GM23248 (cell line): ENCODE measurements around the gene HSPB7. TPM values are rescaled to one million over a fixed set of nuclear protein-coding genes. Genes with fewer than 3 reads are reported as not detected.

Source experiments
- DNase-seq: peaks from one replicate; pipeline ENCODE4 v3.0.0-alpha.2; 2015
- H2AFZ ChIP-seq: fragments of 200-600 bp; sonication (generic); 2 replicates; pipeline ENCODE4 v1.6.1; 2016; ENCODE audit warnings: antibody characterized with exemption
- H3F3A ChIP-seq: fragments of 200-600 bp; sonication (generic); 2 replicates; pipeline ENCODE4 v1.6.1; 2016; ENCODE audit warnings: mild to moderate bottlenecking, antibody characterized with exemption, mixed run types; ENCODE audit not compliant: insufficient read depth
- H3K27ac ChIP-seq: fragments of 200-600 bp; sonication (generic); 2 replicates; pipeline ENCODE4 v1.5.1; 2016; ENCODE audit warnings: mild to moderate bottlenecking
- H3K27me3 ChIP-seq: fragments of 200-600 bp; sonication (generic); replicated peaks from 2 replicates; pipeline ENCODE4 v1.6.1; 2016; ENCODE audit warnings: mild to moderate bottlenecking; ENCODE audit not compliant: insufficient read depth
- H3K36me3 ChIP-seq: fragments of 200-600 bp; sonication (generic); 2 replicates; pipeline ENCODE4 v1.6.1; 2016; ENCODE audit warnings: low read depth, mild to moderate bottlenecking
- H3K4me1 ChIP-seq: fragments of 200-600 bp; sonication (generic); 2 replicates; pipeline ENCODE4 v1.6.1; 2016; ENCODE audit warnings: mild to moderate bottlenecking; ENCODE audit not compliant: insufficient read depth
- H3K4me2 ChIP-seq: fragments of 200-600 bp; sonication (generic); one replicate; pipeline ENCODE4 v1.6.1; 2016; ENCODE audit warnings: mild to moderate bottlenecking; ENCODE audit not compliant: unreplicated experiment
- H3K4me3 ChIP-seq: fragments of 200-600 bp; sonication (generic); 2 replicates; pipeline ENCODE4 v1.5.1; 2016; ENCODE audit warnings: mild to moderate bottlenecking
- H3K79me2 ChIP-seq: fragments of 200-600 bp; sonication (generic); 2 replicates; pipeline ENCODE4 v1.6.1; 2016; ENCODE audit warnings: mild to moderate bottlenecking; ENCODE audit not compliant: insufficient read depth
- H3K9ac ChIP-seq: fragments of 200-600 bp; sonication (generic); 2 replicates; pipeline ENCODE4 v1.6.1; 2016; ENCODE audit warnings: mild to moderate bottlenecking
- H3K9me2 ChIP-seq: fragments of 200-600 bp; sonication (generic); 2 replicates; pipeline ENCODE4 v1.6.1; 2016; ENCODE audit warnings: mixed run types, mild to moderate bottlenecking, moderate library complexity; ENCODE audit not compliant: insufficient read depth
- H3K9me3 ChIP-seq: fragments of 200-600 bp; sonication (generic); one replicate; pipeline ENCODE4 v1.6.1; 2017; ENCODE audit warnings: low read depth
- H4K20me1 ChIP-seq: fragments of 200-600 bp; sonication (generic); 2 replicates; pipeline ENCODE4 v1.6.0; 2016; ENCODE audit not compliant: insufficient read depth
- EZH2 ChIP-seq: fragments of 200-600 bp; sonication (generic); IDR thresholded peaks from 2 replicates; pipeline ENCODE4 v1.6.1; 2018; ENCODE audit warnings: antibody characterized with exemption, mild to moderate bottlenecking; ENCODE audit not compliant: insufficient read depth, poor library complexity, severe bottlenecking
- EZH2phosphoT487 ChIP-seq: fragments of 200-600 bp; sonication (generic); IDR thresholded peaks from 2 replicates; pipeline ENCODE4 v1.6.1; 2018; ENCODE audit warnings: antibody characterized with exemption, moderate library complexity, mild to moderate bottlenecking, low read depth; ENCODE audit not compliant: insufficient read depth
- WGBS, 2 experiments: methylation state at CpG; one replicate each; pipeline ENCODE4 v1.1.6; 2015 to 2017; ENCODE audit warnings: low lambda C conversion rate in 2 of 2, low coverage in 1 of 2; ENCODE audit errors: missing lambda C conversion rate in 2 of 2; 5-methylcytosine and 5-hydroxymethylcytosine counted together
- in situ Hi-C: fragments of 300-500 bp; cut with MboI; formaldehyde crosslinking; loops from 2 replicates; pipeline ENCODE4 v1.15.0; 2020
- polyA plus RNA-seq: library from polyadenylated mRNA; unstranded; fragments of >200 nt; fragmentation: Nextera tagmentation; extraction: Ambion mirVana; gene quantifications from 2 replicates; pipeline ENCODE4 v1.2.1, GENCODE V29; 2016
- total RNA-seq: library from RNA; depleted of rRNA; stranded (reverse); fragments of >200 nt; shearing (Covaris generic); gene quantifications from 2 replicates; pipeline ENCODE4 v1.2.3, GENCODE V29; 2014

The HSPB7 gene
- total and polyA plus RNA-seq, 2 experiments from 2014 or later: 22.9 to 111 TPM

GRCh38 chr1:16013220-16013907 lies 4.5 kb downstream of the HSPB7 start:
- Histone ChIP-seq H4K20me1 (no peaks in the 10 kb centered on the region), H3K9me2 (no peaks in the 10 kb centered on the region), H3K4me3 (peak overlapping the region; percentile 47), H3K36me3 (no peaks in the 10 kb centered on the region), H3K9me3 (no peaks in the 10 kb centered on the region), H3F3A (peaks cover 17% of the 10 kb centered on the region), H3K9ac (peak overlapping the region; percentile 72), H2AFZ (peak overlapping the region; percentile 63), H3K4me2 (peak overlapping the region; percentile 46), H3K79me2 (no peaks in the 10 kb centered on the region), H3K27me3 (no peaks in the 10 kb centered on the region), H3K4me1 (peaks cover 37% of the 10 kb centered on the region), H3K27ac (peak overlapping the region; percentile 32)
- DNase-seq: peak; percentile 86
- TF ChIP-seq EZH2: no peak
- in situ Hi-C loops: no loop called here
- 21 to 25% methylated on average over 17 to 21 of the region's 28 CpGs for WGBS, 2 experiments

- Histone ChIP-seq H3K36me3 (no peaks in the 10 kb centered on the region), H3K27me3 (no peaks in the 10 kb centered on the region), H3K9me3 (no peaks in the 10 kb centered on the region), H3K79me2 (no peaks in the 10 kb centered on the region), H4K20me1 (no peaks in the 10 kb centered on the region), H3K4me1 (peaks cover 34% of the 10 kb centered on the region), H3F3A (peaks cover 14% of the 10 kb centered on the region), H3K27ac (peak overlapping the region; percentile 32; the same call in 1 of the 2 replicates), H3K9ac (peak overlapping the region; percentile 72), H3K4me3 (peak overlapping the region; percentile 47), H2AFZ (peak overlapping the region; percentile 63), H3K9me2 (no peaks in the 10 kb centered on the region), H3K4me2 (peak overlapping the region; percentile 46)
- peak; percentile 80 for DNase-seq
- in situ Hi-C loops: no loop called here
- TF ChIP-seq EZH2: no peak
- no peak for TF ChIP-seq EZH2phosphoT487
- WGBS, 2 experiments: 11 to 18% methylated on average over 13 to 28 of the region's 36 CpGs
Measured at GRCh38 chr1:16012590-16013219, 5.1 kb downstream of the HSPB7 start.

DNA sequence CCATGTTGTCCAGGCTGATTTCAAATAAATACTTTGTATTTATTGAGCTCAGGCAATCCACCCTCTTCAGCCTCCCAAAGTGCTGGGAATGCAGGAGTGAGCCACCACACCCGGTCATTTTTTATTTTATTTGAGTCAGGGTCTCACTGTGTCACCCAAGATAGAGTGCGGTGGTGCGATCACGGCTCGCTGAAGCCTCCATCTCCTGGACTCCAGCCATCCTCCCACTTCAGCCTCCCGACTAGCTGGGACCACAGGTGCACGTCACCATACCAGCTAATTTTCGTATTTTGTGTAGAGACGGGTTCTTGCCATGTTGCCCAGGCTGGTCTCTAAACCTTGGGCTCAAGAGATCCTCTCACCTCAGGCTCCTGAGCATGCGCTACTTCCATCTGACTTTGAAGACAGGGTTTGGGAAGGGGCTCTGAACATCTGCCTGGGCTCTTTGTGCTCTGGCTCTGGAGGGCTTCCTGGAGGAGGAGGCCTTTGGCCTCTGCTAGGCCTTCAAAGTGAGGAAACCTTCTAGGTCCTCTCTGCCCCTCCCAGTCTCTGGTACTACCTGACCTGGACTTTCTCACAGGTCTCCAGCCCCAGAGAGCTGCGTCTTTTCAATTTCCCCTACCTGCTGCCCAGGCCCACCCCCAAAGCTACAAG lies 5.8 kb downstream of the HSPB7 start:
- no peak for DNase-seq
- no peak overlapping the region for H3K27ac ChIP-seq
- 88 to 91% methylated on average over 10 to 11 of the region's 11 CpGs for WGBS, 2 experiments

DNA sequence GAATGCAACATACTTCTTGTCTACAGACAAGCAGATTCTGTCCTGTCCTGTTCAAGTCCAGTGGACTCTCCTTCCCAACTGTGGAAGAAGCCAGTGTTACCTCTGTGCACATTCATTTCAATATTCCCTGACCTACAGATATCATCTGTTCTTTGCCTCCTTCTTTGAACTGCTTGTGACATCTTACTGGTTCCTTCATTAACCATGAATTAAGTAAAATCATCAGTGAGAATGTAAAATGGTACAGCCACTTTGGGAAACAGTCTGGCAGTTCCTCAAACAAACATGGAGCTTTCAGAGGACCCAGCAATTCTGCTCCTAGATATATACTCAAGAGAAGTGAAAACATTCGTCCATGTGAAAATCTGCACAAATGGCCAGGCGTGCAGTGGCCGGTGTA lies 7.0 kb downstream of the HSPB7 start:
- no peaks in the 10 kb centered on the region for H3K27me3 ChIP-seq
- no peaks in the 10 kb centered on the region for H3K9me2 ChIP-seq
- H3K9ac ChIP-seq: no peak overlapping the region
- H3K9me3 ChIP-seq: no peaks in the 10 kb centered on the region
- H3K4me1 ChIP-seq: peaks cover 24% of the 10 kb centered on the region
- H3K4me2 ChIP-seq: no peak overlapping the region
- DNase-seq: no peak
- H3K79me2 ChIP-seq: no peaks in the 10 kb centered on the region
- no peak overlapping the region for H3K27ac ChIP-seq
- TF ChIP-seq EZH2 (no peak), EZH2phosphoT487 (no peak)
- H2AFZ ChIP-seq: no peak overlapping the region
- WGBS, 2 experiments: 83 to 87% methylated on average over 3 of the region's 3 CpGs
- no peaks in the 10 kb centered on the region for H3K36me3 ChIP-seq
- no peak overlapping the region for H3K4me3 ChIP-seq
- no peaks in the 10 kb centered on the region for H4K20me1 ChIP-seq
- in situ Hi-C loops: no loop called here
- H3F3A ChIP-seq: peaks cover 14% of the 10 kb centered on the region

More for the DNA sequence above, 5.8 kb downstream of the HSPB7 start:
- Histone ChIP-seq H3K4me1 (peaks cover 33% of the 10 kb centered on the region), H3K36me3 (no peaks in the 10 kb centered on the region), H2AFZ (peak overlapping the region; percentile 63), H3K9me3 (no peaks in the 10 kb centered on the region), H3K4me3 (no peak overlapping the region), H3K79me2 (no peaks in the 10 kb centered on the region), H3K9ac (peak overlapping the region; percentile 72), H3K4me2 (no peak overlapping the region), H3F3A (peaks cover 14% of the 10 kb centered on the region), H3K9me2 (no peaks in the 10 kb centered on the region), H4K20me1 (no peaks in the 10 kb centered on the region), H3K27me3 (no peaks in the 10 kb centered on the region)
- in situ Hi-C loops: no loop called here
- TF ChIP-seq EZH2: no peak
- TF ChIP-seq EZH2phosphoT487: no peak
